Fibroblast of mammary gland (primary cell): ENCODE measurements around the gene RSPH1.

Experiments used
- DNase-seq: peaks from one replicate; pipeline ENCODE4 v3.0.0-alpha.2; 2010; ENCODE audit warnings: low read depth
- H3K4me3 ChIP-seq: 2 replicates; pipeline ENCODE4 v1.5.1; 2011; ENCODE audit warnings: low read depth, mild to moderate bottlenecking, low read length, moderate library complexity; ENCODE audit not compliant: control insufficient read depth
- CTCF ChIP-seq: conservative IDR thresholded peaks from 2 replicates; pipeline ENCODE4 v1.5.1; 2011; ENCODE audit warnings: low read depth, low read length, inconsistent platforms; ENCODE audit not compliant: control insufficient read depth, insufficient read depth

RSPH1 gene

GRCh38 chr21:42522271-42522670 lies 26.2 kb upstream of the RSPH1 start:
- TF ChIP-seq CTCF = no peak
- no peak overlapping the region for H3K4me3 ChIP-seq
- no peak for DNase-seq

GRCh38 chr21:42521805-42522204 lies 25.8 kb upstream of the RSPH1 start:
- no peak overlapping the region for H3K4me3 ChIP-seq
- TF ChIP-seq CTCF = no peak
- DNase-seq = no peak

- H3K4me3 ChIP-seq = no peak overlapping the region
- TF ChIP-seq CTCF = no peak
- DNase-seq = no peak
Measured at GRCh38 chr21:42521384-42521783, 25.4 kb upstream of the RSPH1 start.

- no peak for TF ChIP-seq CTCF
- H3K4me3 ChIP-seq = no peak overlapping the region
- DNase-seq = no peak
Measured at GRCh38 chr21:42520628-42521253, 24.7 kb upstream of the RSPH1 start.

GRCh38 chr21:42518626-42519025 lies 22.6 kb upstream of the RSPH1 start:
- no peak for TF ChIP-seq CTCF
- no peak overlapping the region for H3K4me3 ChIP-seq
- no peak for DNase-seq

GRCh38 chr21:42518215-42518614 lies 22.2 kb upstream of the RSPH1 start:
- no peak for TF ChIP-seq CTCF
- H3K4me3 ChIP-seq = no peak overlapping the region
- DNase-seq = peak; percentile 60
